Transverse colon (tissue), 3 donors: ENCODE data around the gene HEBP1.

Experiments used
- EP300 ChIP-seq: sonication (generic); formaldehyde crosslinking; IDR thresholded peaks from one replicate; pipeline ENCODE4 v1.6.1; 2017; ENCODE audit warnings: antibody characterized with exemption, low read depth
- POLR2A ChIP-seq: fragments of 450-650 bp; IDR thresholded peaks from one replicate; pipeline ENCODE4 v1.6.1; 2016; ENCODE audit warnings: antibody characterized with exemption, mild to moderate bottlenecking, moderate library complexity
- TF ChIP-seq, protein P1 (sequence below), 5 experiments: fragments of 200-600 bp in 3 of 5; fragments of 450-650 bp in 2 of 5; sonication (generic) in 3 of 5; IDR thresholded peaks; 1 replicate in 2 of 5; 2 replicates in 3 of 5; pipeline ENCODE4 v1.5.1; 2016 to 2017; ENCODE audit warnings: antibody characterized with exemption in 5 of 5, inconsistent platforms in 3 of 5, mild to moderate bottlenecking in 2 of 5, moderate library complexity in 1 of 5

DNA sequence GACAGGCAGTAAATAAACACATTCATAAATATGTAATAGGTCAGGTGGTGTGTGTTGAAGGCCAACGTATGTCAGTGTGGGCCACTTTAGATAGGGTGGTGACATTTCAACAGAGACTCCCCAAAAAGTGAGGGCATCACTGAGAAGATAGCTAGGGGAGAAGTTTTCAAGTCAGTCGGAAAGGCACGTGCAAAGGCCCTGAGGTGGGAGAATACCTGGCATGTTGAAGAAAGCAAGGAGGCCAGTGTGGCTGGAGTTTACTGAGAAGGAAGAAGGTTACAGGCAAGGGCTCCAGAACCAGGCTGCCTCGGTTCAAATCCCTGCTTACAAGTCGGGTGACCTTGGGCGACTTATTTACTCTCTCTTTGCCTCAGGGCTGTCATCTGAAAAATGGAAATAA lies 11.0 kb upstream of the HEBP1 start:
- TF ChIP-seq POLR2A: no peak
- TF ChIP-seq, protein P1, sequence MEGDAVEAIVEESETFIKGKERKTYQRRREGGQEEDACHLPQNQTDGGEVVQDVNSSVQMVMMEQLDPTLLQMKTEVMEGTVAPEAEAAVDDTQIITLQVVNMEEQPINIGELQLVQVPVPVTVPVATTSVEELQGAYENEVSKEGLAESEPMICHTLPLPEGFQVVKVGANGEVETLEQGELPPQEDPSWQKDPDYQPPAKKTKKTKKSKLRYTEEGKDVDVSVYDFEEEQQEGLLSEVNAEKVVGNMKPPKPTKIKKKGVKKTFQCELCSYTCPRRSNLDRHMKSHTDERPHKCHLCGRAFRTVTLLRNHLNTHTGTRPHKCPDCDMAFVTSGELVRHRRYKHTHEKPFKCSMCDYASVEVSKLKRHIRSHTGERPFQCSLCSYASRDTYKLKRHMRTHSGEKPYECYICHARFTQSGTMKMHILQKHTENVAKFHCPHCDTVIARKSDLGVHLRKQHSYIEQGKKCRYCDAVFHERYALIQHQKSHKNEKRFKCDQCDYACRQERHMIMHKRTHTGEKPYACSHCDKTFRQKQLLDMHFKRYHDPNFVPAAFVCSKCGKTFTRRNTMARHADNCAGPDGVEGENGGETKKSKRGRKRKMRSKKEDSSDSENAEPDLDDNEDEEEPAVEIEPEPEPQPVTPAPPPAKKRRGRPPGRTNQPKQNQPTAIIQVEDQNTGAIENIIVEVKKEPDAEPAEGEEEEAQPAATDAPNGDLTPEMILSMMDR (IDR thresholded peaks at IDR 0.05): no peak
- no peak for TF ChIP-seq EP300
